Ishikawa (cell line): ENCODE results near the gene SHB.

Experiments
- CEBPB ChIP-seq: IDR thresholded peaks from 2 replicates; pipeline ENCODE4 v1.6.1; 2012
- CREB1 ChIP-seq: IDR thresholded peaks from 2 replicates; pipeline ENCODE4 v1.6.1; 2012; ENCODE audit warnings: low read depth
- EGR1 ChIP-seq: IDR thresholded peaks from 2 replicates; pipeline ENCODE4 v1.6.1; 2012
- EP300 ChIP-seq: IDR thresholded peaks from 2 replicates; pipeline ENCODE4 v1.6.1; 2012; ENCODE audit warnings: borderline replicate concordance
- FOXM1 ChIP-seq: IDR thresholded peaks from 2 replicates; pipeline ENCODE4 v1.6.1; 2012; ENCODE audit warnings: low read depth, borderline replicate concordance
- NFIC ChIP-seq: IDR thresholded peaks from 2 replicates; pipeline ENCODE4 v1.6.1; 2012
- RAD21 ChIP-seq: IDR thresholded peaks from 2 replicates; pipeline ENCODE4 v1.6.1; 2012; ENCODE audit warnings: low read depth
- REST ChIP-seq: IDR thresholded peaks from 2 replicates; pipeline ENCODE4 v1.6.1; 2012; ENCODE audit warnings: low read depth, mild to moderate bottlenecking
- TAF1 ChIP-seq: IDR thresholded peaks from 2 replicates; pipeline ENCODE4 v1.6.1; 2012; ENCODE audit warnings: low read depth, mild to moderate bottlenecking
- TCF12 ChIP-seq: IDR thresholded peaks from 2 replicates; pipeline ENCODE4 v1.6.1; 2012; ENCODE audit warnings: low read depth
- YY1 ChIP-seq: IDR thresholded peaks from 2 replicates; pipeline ENCODE4 v1.6.1; 2012; ENCODE audit warnings: low read depth
- TF ChIP-seq, protein P1 (sequence below): IDR thresholded peaks from 2 replicates; pipeline ENCODE4 v1.6.1; 2012
- TF ChIP-seq, protein P2 (sequence below): IDR thresholded peaks from 2 replicates; pipeline ENCODE4 v1.6.1; 2012

DNA sequence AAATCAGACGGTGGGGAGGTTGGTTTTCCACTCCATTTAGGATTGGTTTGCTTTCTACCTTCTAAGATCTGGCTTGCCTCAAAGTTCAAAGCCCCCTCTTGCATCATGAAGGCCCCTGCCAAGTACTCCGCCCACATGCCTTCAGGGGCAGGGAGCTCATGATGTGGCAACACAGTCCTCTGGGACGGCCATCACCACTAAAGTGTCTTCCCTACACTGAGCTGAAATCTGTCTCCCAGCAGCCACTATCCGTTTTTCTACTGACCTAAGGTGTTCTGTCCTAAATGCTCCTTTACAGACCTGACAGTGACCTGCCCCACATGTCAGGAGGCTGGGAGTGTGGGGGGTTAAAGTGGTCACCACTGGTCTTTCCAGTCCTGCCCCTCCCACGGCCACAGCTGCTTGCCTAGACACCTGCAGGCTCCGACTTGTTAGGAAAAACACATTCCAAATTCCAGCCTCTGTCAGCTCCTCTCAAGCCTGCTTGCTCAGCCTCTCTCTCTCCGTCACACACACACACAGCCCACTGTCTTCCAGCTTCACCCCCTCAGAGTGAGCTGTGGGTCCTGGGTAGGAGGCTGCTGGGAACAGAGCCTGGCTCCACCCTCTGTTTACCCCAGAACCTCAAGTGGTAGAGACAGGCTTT is 44.9 kb downstream of the SHB start:
- TF ChIP-seq EP300 (no peak), YY1 (no peak), CEBPB (peak; percentile 64), EGR1 (no peak), TAF1 (no peak), CREB1 (no peak), REST (no peak), RAD21 (no peak), FOXM1 (no peak), NFIC (no peak; the same call in 1 of the 2 replicates), TCF12 (peak; percentile 68)
- TF ChIP-seq, protein P1, sequence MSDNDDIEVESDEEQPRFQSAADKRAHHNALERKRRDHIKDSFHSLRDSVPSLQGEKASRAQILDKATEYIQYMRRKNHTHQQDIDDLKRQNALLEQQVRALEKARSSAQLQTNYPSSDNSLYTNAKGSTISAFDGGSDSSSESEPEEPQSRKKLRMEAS: no peak
- TF ChIP-seq, protein P2, sequence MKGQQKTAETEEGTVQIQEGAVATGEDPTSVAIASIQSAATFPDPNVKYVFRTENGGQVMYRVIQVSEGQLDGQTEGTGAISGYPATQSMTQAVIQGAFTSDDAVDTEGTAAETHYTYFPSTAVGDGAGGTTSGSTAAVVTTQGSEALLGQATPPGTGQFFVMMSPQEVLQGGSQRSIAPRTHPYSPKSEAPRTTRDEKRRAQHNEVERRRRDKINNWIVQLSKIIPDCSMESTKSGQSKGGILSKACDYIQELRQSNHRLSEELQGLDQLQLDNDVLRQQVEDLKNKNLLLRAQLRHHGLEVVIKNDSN: no peak
